Measurements from ENCODE around the gene ALK. TPM values are rescaled to one million over a fixed set of nuclear protein-coding genes. Genes with fewer than 3 reads are reported as not detected.

Gene ALK
- total RNA-seq, 4 donors from 2014 or later = 0.66 TPM; not detected in 3

DNA sequence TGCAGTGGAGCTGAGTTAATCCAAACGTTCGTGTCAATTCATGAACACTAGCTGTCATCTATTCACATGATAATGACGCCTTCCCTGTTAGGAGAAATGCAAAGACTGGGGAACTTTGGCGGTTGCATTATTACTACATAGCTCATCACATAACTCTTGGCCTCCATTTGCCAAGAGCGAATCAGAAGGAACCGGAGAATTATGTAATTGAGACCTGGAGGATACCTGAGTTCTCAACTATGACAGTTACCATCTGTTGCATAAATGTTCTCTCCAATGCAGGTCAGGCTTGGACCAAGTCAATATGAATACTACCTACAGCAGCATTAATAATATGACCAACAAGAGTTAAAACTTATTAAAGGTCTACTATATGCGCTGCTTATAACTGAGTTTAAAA lies 531.7 kb downstream of the ALK start:
- intact Hi-C loops (cut with DNase I; ENCODE audit: low total_unique reads) = no loop called here
- DNase-seq (ENCODE audit: low spot score in 2 of 2) = no peak
- 85 to 90% methylated on average over 7 of the region's 7 CpGs for WGBS, 2 donors
- no peak for TF ChIP-seq POLR2A (IDR thresholded peaks at IDR 0.05)
- TF ChIP-seq, protein P1, sequence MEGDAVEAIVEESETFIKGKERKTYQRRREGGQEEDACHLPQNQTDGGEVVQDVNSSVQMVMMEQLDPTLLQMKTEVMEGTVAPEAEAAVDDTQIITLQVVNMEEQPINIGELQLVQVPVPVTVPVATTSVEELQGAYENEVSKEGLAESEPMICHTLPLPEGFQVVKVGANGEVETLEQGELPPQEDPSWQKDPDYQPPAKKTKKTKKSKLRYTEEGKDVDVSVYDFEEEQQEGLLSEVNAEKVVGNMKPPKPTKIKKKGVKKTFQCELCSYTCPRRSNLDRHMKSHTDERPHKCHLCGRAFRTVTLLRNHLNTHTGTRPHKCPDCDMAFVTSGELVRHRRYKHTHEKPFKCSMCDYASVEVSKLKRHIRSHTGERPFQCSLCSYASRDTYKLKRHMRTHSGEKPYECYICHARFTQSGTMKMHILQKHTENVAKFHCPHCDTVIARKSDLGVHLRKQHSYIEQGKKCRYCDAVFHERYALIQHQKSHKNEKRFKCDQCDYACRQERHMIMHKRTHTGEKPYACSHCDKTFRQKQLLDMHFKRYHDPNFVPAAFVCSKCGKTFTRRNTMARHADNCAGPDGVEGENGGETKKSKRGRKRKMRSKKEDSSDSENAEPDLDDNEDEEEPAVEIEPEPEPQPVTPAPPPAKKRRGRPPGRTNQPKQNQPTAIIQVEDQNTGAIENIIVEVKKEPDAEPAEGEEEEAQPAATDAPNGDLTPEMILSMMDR (IDR thresholded peaks at IDR 0.05) = no peak
- no peak overlapping the region for H3K4me3 ChIP-seq (ENCODE audit: low read depth, poor library complexity, severe bottlenecking)

DNA sequence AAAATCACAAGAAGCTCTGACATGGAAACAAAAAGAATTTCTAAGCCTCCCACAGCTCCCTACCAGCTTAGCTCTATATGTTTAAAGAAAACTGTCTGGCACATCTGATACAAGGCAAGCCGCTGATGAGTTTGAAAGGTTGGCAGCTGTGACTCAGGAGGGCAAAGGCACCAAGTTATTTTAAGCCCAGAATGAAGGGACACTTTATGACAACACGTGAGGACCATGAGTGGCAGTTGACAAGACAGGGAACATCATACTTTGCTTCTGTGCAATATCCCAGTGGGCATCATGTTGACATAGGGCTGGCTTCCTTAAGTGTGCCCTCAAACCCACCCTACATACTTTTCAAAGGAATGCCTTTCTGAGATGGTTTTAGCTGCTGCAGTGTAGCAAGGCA lies 533.3 kb downstream of the ALK start:
- no peak for TF ChIP-seq POLR2A (IDR thresholded peaks at IDR 0.05)
- TF ChIP-seq, protein P1 (IDR thresholded peaks at IDR 0.05) = no peak
- H3K4me3 ChIP-seq (ENCODE audit: low read depth, poor library complexity, severe bottlenecking) = no peak overlapping the region
- intact Hi-C loops (cut with DNase I; ENCODE audit: low total_unique reads) = no loop called here
- DNase-seq (ENCODE audit: low spot score in 2 of 2) = no peak
- WGBS, 2 donors = 79 to 93% methylated on average over 2 of the region's 2 CpGs

DNA sequence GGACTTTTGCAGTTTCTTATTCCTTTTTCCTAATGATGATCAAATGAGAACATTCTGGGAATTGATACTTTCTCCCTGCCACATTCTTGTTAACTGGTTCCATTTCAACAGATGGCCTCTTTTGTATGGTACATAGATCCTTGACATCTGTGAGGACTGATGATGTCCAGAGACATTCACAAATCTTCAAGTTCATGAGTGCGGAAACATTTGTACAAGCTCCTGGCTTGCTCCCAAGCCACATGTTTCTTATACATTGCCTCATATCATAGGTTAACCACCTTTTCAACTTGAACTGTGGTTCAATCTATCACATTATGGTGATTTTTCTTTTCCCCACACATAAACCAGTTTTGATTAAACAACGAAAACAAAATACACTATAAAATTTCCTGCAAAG lies 538.9 kb downstream of the ALK start:
- DNase-seq (ENCODE audit: low spot score in 2 of 2) = no peak
- no peak overlapping the region for H3K4me3 ChIP-seq (ENCODE audit: low read depth, poor library complexity, severe bottlenecking)
- WGBS, 2 donors = 67 to 71% methylated on average over 2 of the region's 2 CpGs
- TF ChIP-seq POLR2A (IDR thresholded peaks at IDR 0.05) = no peak
- TF ChIP-seq, protein P1 (IDR thresholded peaks at IDR 0.05) = no peak
- intact Hi-C loops (cut with DNase I; ENCODE audit: low total_unique reads) = no loop called here

GRCh38 chr2:29377788-29378187 lies 543.6 kb downstream of the ALK start:
- no peak for DNase-seq (ENCODE audit: low spot score in 2 of 2)
- intact Hi-C loops (cut with DNase I; ENCODE audit: low total_unique reads) = no loop called here
- no peak overlapping the region for H3K4me3 ChIP-seq (ENCODE audit: low read depth, poor library complexity, severe bottlenecking)
- WGBS, 2 donors = 75 to 88% methylated on average over 1 of the region's 1 CpG
- TF ChIP-seq, protein P1 (IDR thresholded peaks at IDR 0.05) = no peak
- no peak for TF ChIP-seq POLR2A (IDR thresholded peaks at IDR 0.05)

- H3K4me3 ChIP-seq (ENCODE audit: low read depth, poor library complexity, severe bottlenecking) = no peak overlapping the region
- intact Hi-C loops (cut with DNase I; ENCODE audit: low total_unique reads) = no loop called here
- TF ChIP-seq POLR2A (IDR thresholded peaks at IDR 0.05) = no peak
- TF ChIP-seq, protein P1 (IDR thresholded peaks at IDR 0.05) = no peak
- WGBS, 2 donors = 53 to 63% methylated on average over 2 of the region's 2 CpGs
- DNase-seq (ENCODE audit: low spot score in 2 of 2) = no peak
These were observed 544.8 kb downstream of the ALK start for GRCh38 chr2:29376541-29376940.

DNA sequence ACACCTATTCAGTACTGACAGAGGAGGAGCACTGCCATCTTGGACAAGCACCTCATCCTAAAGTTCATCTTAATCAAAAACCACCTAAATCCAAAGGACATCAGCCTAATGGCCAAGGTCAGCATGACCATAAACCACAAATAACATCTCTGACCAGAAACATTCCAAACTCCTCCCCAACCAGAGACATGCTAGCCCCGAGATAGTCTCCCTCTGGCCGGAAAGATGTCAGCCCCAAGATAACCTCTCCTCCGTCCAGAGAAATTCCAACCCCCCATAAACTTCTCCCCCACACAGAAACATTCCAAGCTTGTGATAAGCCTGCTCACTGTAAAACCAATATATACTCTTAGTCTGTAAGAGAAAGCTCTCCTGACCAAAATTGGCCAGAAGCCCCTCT lies 545.5 kb downstream of the ALK start:
- no peak overlapping the region for H3K4me3 ChIP-seq (ENCODE audit: low read depth, poor library complexity, severe bottlenecking)
- TF ChIP-seq, protein P1 (IDR thresholded peaks at IDR 0.05) = no peak
- no peak for TF ChIP-seq POLR2A (IDR thresholded peaks at IDR 0.05)
- 77 to 79% methylated on average over 3 of the region's 3 CpGs for WGBS, 2 donors
- intact Hi-C loops (cut with DNase I; ENCODE audit: low total_unique reads) = no loop called here
- no peak for DNase-seq (ENCODE audit: low spot score in 2 of 2)
